ENCODE data around the gene SHE.

DNA sequence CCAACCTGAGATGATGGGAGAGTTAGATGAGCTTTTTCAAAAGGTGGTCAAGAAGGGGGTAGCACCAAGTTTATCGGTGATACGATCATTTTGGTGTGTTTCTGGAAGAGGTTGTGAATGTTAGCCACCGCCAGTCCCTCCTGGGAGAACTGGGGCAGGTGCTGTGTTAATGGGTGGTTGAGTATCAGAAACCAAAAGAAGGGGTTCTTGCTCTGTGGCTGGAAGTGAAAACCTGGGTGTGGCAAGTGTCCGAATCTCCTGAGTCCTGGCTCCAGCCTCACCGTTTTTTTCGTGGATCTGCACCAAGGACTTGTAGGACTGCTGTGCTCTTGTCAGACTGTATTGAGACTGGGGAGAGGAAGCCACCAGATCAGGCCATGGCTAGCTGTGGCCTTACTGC, 48.4 kb upstream of the SHE start:
- TF ChIP-seq, protein P1, sequence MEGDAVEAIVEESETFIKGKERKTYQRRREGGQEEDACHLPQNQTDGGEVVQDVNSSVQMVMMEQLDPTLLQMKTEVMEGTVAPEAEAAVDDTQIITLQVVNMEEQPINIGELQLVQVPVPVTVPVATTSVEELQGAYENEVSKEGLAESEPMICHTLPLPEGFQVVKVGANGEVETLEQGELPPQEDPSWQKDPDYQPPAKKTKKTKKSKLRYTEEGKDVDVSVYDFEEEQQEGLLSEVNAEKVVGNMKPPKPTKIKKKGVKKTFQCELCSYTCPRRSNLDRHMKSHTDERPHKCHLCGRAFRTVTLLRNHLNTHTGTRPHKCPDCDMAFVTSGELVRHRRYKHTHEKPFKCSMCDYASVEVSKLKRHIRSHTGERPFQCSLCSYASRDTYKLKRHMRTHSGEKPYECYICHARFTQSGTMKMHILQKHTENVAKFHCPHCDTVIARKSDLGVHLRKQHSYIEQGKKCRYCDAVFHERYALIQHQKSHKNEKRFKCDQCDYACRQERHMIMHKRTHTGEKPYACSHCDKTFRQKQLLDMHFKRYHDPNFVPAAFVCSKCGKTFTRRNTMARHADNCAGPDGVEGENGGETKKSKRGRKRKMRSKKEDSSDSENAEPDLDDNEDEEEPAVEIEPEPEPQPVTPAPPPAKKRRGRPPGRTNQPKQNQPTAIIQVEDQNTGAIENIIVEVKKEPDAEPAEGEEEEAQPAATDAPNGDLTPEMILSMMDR (conservative IDR thresholded peaks at IDR 0.05; ENCODE audit: low read length): no peak
- no peak for TF ChIP-seq EZH2phosphoT487 (IDR thresholded peaks at IDR 0.05; ENCODE audit: borderline replicate concordance, low read depth, low read length)

Data from OCI-LY7 (cell line).